WTC11 (cell line): ENCODE data around the gene C22orf42. TPM values are rescaled to one million over a fixed set of nuclear protein-coding genes. Genes with fewer than 3 reads are reported as not detected.

ENCODE experiments used
- ATAC-seq: fragments of 200-7000 bp; cut with Tn5 transposase; 2 replicates; pipeline ENCODE4 v1.10.0; 2021; ENCODE audit warnings: mild to moderate bottlenecking, moderate library complexity
- CTCF ChIA-PET: fragments of 300-600 bp; sonication (Branson Sonifier 250); formaldehyde crosslinking; loops from one replicate; lab custom pipeline; 2021; ENCODE audit warnings: antibody characterized with exemption; lab: Charles Lee
- POLR2A ChIA-PET: fragments of 350-600 bp; sonication (Branson Sonifier 250); formaldehyde crosslinking; loops from one replicate; lab custom pipeline; 2021; ENCODE audit warnings: antibody characterized with exemption; lab: Charles Lee
- DNase-seq: peaks from one replicate; pipeline ENCODE4 v3.0.0; 2021; ENCODE audit warnings: low spot score
- H3K27ac Mint-ChIP-seq: 2 replicates; pipeline ENCODE4 v1.8.0; 2021; ENCODE audit warnings: mixed read lengths
- H3K27me3 Mint-ChIP-seq: 2 replicates; pipeline ENCODE4 v1.8.0; 2021; ENCODE audit warnings: low read depth, mild to moderate bottlenecking, moderate library complexity, mixed read lengths
- H3K36me3 Mint-ChIP-seq: 2 replicates; pipeline ENCODE4 v1.8.0; 2021; ENCODE audit warnings: mixed read lengths
- H3K4me1 Mint-ChIP-seq: 2 replicates; pipeline ENCODE4 v1.8.0; 2022; ENCODE audit warnings: mixed read lengths
- H3K4me3 Mint-ChIP-seq: 2 replicates; pipeline ENCODE4 v1.8.0; 2021; ENCODE audit warnings: mild to moderate bottlenecking, moderate library complexity, mixed read lengths
- H3K9me3 Mint-ChIP-seq: 2 replicates; pipeline ENCODE4 v1.8.0; 2021; ENCODE audit warnings: mixed read lengths
- CREM ChIP-seq: sonication (generic); formaldehyde crosslinking; IDR thresholded peaks from 2 replicates; pipeline ENCODE4 v1.8.1; 2022; ENCODE audit warnings: mild to moderate bottlenecking, missing genetic modification reagents, moderate library complexity
- CTCF ChIP-seq: fragments of 200-600 bp; IDR thresholded peaks from 2 replicates; pipeline ENCODE4 v1.8.0; 2022; ENCODE audit warnings: antibody characterized with exemption
- E2F1 ChIP-seq: sonication (generic); formaldehyde crosslinking; IDR thresholded peaks from 2 replicates; pipeline ENCODE4 v1.8.0; 2022; ENCODE audit warnings: mild to moderate bottlenecking, missing genetic modification reagents
- ELF4 ChIP-seq: sonication (generic); formaldehyde crosslinking; IDR thresholded peaks from 2 replicates; pipeline ENCODE4 v1.8.1; 2022; ENCODE audit warnings: low read depth, mild to moderate bottlenecking, moderate library complexity, missing genetic modification reagents
- ETV6 ChIP-seq: sonication (generic); formaldehyde crosslinking; IDR thresholded peaks from 2 replicates; pipeline ENCODE4 v1.8.1; 2022; ENCODE audit warnings: mild to moderate bottlenecking, missing genetic modification reagents
- GABPB1 ChIP-seq: sonication (generic); formaldehyde crosslinking; IDR thresholded peaks from 2 replicates; pipeline ENCODE4 v1.8.1; 2023; ENCODE audit warnings: mild to moderate bottlenecking, missing genetic modification reagents
- NFYB ChIP-seq: sonication (generic); formaldehyde crosslinking; conservative IDR thresholded peaks from 2 replicates; pipeline ENCODE4 v1.8.0; 2022; ENCODE audit warnings: low read depth, missing genetic modification reagents
- OVOL2 ChIP-seq: fragments of 250-450 bp; sonication (Bioruptor Pico); IDR thresholded peaks from 2 replicates; pipeline ENCODE4 v1.9.0; 2021; ENCODE audit warnings: mild to moderate bottlenecking, borderline replicate concordance
- SMAD3 ChIP-seq: sonication (generic); formaldehyde crosslinking; IDR thresholded peaks from 2 replicates; pipeline ENCODE4 v1.8.0; 2022; ENCODE audit warnings: missing genetic modification reagents, mild to moderate bottlenecking, borderline replicate concordance
- SP1 ChIP-seq: sonication (generic); formaldehyde crosslinking; conservative IDR thresholded peaks from 2 replicates; pipeline ENCODE4 v1.8.1; 2022; ENCODE audit warnings: missing genetic modification reagents
- TEAD1 ChIP-seq: sonication (generic); formaldehyde crosslinking; IDR thresholded peaks from 2 replicates; pipeline ENCODE4 v1.8.0; 2022; ENCODE audit warnings: mild to moderate bottlenecking, missing genetic modification reagents
- TEAD4 ChIP-seq: sonication (generic); formaldehyde crosslinking; IDR thresholded peaks from 2 replicates; pipeline ENCODE4 v1.8.0; 2022; ENCODE audit warnings: mild to moderate bottlenecking, missing genetic modification reagents
- ZBTB43 ChIP-seq: sonication (generic); formaldehyde crosslinking; IDR thresholded peaks from 2 replicates; pipeline ENCODE4 v1.8.1; 2023; ENCODE audit warnings: mild to moderate bottlenecking, missing genetic modification reagents
- ZNF263 ChIP-seq: sonication (generic); formaldehyde crosslinking; IDR thresholded peaks from 2 replicates; pipeline ENCODE4 v1.8.1; 2022; ENCODE audit warnings: low read depth, mild to moderate bottlenecking, moderate library complexity, missing genetic modification reagents
- ZNF671 ChIP-seq: fragments of 250-450 bp; sonication (Bioruptor Pico); IDR thresholded peaks from 2 replicates; pipeline ENCODE4 v1.8.0; 2021; ENCODE audit warnings: mild to moderate bottlenecking
- total RNA-seq: library from RNA; stranded (reverse); gene quantifications from 3 replicates; pipeline ENCODE4 v1.2.3, GENCODE V29; 2021
- TF ChIP-seq, protein P1 (sequence below): sonication (generic); formaldehyde crosslinking; IDR thresholded peaks from 2 replicates; pipeline ENCODE4 v1.8.1; 2022; ENCODE audit warnings: low read depth, mild to moderate bottlenecking, moderate library complexity, missing genetic modification reagents, borderline replicate concordance
- TF ChIP-seq, protein P2 (sequence below): sonication (generic); formaldehyde crosslinking; IDR thresholded peaks from 2 replicates; pipeline ENCODE4 v1.8.0; 2022; ENCODE audit warnings: mild to moderate bottlenecking, missing genetic modification reagents
- TF ChIP-seq, protein P3 (sequence below): sonication (generic); formaldehyde crosslinking; IDR thresholded peaks from 2 replicates; pipeline ENCODE4 v1.8.1; 2023; ENCODE audit warnings: mild to moderate bottlenecking, moderate library complexity, missing genetic modification reagents

The C22orf42 gene
- total RNA-seq, 1 experiment from 2014 or later = 0.61 TPM

- H3K27ac Mint-ChIP-seq = no peak overlapping the region
- CTCF ChIA-PET = interaction anchor here (0.6 to 2.3 kb wide), 28 partner anchors 9 to 247 kb away, joined by 3 to 23 read pairs (median 4); partner anchors contain the start of gene SLC5A4
Observed at GRCh38 chr22:32206774-32207758, 48.0 kb upstream of the C22orf42 start.

GRCh38 chr22:32205974-32206773 is 47.1 kb upstream of the C22orf42 start:
- Mint-ChIP-seq H3K27me3 (peaks cover 56% of the 10 kb centered on the region), H3K9me3 (no peaks in the 10 kb centered on the region), H3K4me1 (peaks cover 51% of the 10 kb centered on the region), H3K27ac (no peak overlapping the region), H3K4me3 (peak overlapping the region; percentile 36), H3K36me3 (no peaks in the 10 kb centered on the region; the same call in 1 of the 2 replicates)
- TF ChIP-seq GABPB1 (CRISPR knock-in tag) (no peak), NFYB (no peak), CTCF (peak; percentile 28; the same call in 1 of the 2 replicates), ZNF263 (CRISPR knock-in tag) (no peak), TEAD4 (CRISPR knock-in tag) (no peak), ELF4 (no peak), CREM (no peak), ZBTB43 (0 out of 2 replicates have a peak, but pooled peaks have one; percentile 41), SP1 (CRISPR knock-in tag) (0 out of 2 replicates have a peak, but pooled peaks have one; percentile 19)
- TF ChIP-seq, protein P1, sequence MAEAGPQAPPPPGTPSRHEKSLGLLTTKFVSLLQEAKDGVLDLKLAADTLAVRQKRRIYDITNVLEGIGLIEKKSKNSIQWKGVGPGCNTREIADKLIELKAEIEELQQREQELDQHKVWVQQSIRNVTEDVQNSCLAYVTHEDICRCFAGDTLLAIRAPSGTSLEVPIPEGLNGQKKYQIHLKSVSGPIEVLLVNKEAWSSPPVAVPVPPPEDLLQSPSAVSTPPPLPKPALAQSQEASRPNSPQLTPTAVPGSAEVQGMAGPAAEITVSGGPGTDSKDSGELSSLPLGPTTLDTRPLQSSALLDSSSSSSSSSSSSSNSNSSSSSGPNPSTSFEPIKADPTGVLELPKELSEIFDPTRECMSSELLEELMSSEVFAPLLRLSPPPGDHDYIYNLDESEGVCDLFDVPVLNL (CRISPR knock-in tag) = no peak
- TF ChIP-seq, protein P2, sequence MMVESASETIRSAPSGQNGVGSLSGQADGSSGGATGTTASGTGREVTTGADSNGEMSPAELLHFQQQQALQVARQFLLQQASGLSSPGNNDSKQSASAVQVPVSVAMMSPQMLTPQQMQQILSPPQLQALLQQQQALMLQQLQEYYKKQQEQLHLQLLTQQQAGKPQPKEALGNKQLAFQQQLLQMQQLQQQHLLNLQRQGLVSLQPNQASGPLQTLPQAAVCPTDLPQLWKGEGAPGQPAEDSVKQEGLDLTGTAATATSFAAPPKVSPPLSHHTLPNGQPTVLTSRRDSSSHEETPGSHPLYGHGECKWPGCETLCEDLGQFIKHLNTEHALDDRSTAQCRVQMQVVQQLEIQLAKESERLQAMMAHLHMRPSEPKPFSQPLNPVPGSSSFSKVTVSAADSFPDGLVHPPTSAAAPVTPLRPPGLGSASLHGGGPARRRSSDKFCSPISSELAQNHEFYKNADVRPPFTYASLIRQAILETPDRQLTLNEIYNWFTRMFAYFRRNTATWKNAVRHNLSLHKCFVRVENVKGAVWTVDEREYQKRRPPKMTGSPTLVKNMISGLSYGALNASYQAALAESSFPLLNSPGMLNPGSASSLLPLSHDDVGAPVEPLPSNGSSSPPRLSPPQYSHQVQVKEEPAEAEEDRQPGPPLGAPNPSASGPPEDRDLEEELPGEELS (CRISPR knock-in tag) = no peak
- TF ChIP-seq, protein P3, sequence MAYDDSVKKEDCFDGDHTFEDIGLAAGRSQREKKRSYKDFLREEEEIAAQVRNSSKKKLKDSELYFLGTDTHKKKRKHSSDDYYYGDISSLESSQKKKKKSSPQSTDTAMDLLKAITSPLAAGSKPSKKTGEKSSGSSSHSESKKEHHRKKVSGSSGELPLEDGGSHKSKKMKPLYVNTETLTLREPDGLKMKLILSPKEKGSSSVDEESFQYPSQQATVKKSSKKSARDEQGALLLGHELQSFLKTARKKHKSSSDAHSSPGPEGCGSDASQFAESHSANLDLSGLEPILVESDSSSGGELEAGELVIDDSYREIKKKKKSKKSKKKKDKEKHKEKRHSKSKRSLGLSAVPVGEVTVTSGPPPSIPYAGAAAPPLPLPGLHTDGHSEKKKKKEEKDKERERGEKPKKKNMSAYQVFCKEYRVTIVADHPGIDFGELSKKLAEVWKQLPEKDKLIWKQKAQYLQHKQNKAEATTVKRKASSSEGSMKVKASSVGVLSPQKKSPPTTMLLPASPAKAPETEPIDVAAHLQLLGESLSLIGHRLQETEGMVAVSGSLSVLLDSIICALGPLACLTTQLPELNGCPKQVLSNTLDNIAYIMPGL (CRISPR knock-in tag) = 0 out of 2 replicates have a peak, but pooled peaks have one; percentile 35
- peak; percentile 68 for DNase-seq
- ChIA-PET CTCF (interaction anchor here (0.6 to 3.2 kb wide), 19 partner anchors 10 to 248 kb away, joined by 3 to 23 read pairs (median 6); no protein-coding TSS in a partner anchor), POLR2A (no interaction called here)
- peak; percentile 14 for ATAC-seq

More at GRCh38 chr22:32206774-32207758, 48.0 kb upstream of the C22orf42 start:
- Mint-ChIP-seq H3K4me3 (peak overlapping the region; percentile 18; the same call in 1 of the 2 replicates), H3K27me3 (peaks cover 47% of the 10 kb centered on the region), H3K4me1 (peaks cover 47% of the 10 kb centered on the region), H3K36me3 (no peaks in the 10 kb centered on the region; the same call in 1 of the 2 replicates), H3K9me3 (no peaks in the 10 kb centered on the region)
- TF ChIP-seq SMAD3 (0 out of 2 replicates have a peak, but pooled peaks have one; percentile 54), TEAD1 (0 out of 2 replicates have a peak, but pooled peaks have one; percentile 18), ETV6 (0 out of 2 replicates have a peak, but pooled peaks have one; percentile 30), OVOL2 (CRISPR knock-in tag) (no peak), E2F1 (CRISPR knock-in tag) (no peak), ZNF671 (CRISPR knock-in tag) (0 out of 2 replicates have a peak, but pooled peaks have one; percentile 48)
- POLR2A ChIA-PET = no interaction called here
- DNase-seq = peak; percentile 61
- ATAC-seq = peak; percentile 56
